KMS-11 (cell line): Measurements from ENCODE around the gene METTL3.

Source experiments
- H2AFZ ChIP-seq: fragments of 200-600 bp; sonication (generic); 2 replicates; pipeline ENCODE4 v1.6.1; 2016; ENCODE audit warnings: antibody characterized with exemption, mixed run types, low read depth
- H3K27ac ChIP-seq: fragments of 200-600 bp; sonication (generic); 2 replicates; pipeline ENCODE4 v1.6.1; 2016; ENCODE audit warnings: mild to moderate bottlenecking, mixed run types
- H3K27me3 ChIP-seq: fragments of 200-600 bp; sonication (generic); 2 replicates; pipeline ENCODE4 v1.6.1; 2017; ENCODE audit warnings: mild to moderate bottlenecking, low read depth, mixed run types, moderate library complexity; ENCODE audit not compliant: insufficient read depth
- H3K36me3 ChIP-seq: fragments of 200-600 bp; sonication (generic); 2 replicates; pipeline ENCODE4 v1.6.1; 2017; ENCODE audit warnings: mild to moderate bottlenecking, mixed run types; ENCODE audit not compliant: insufficient read depth
- H3K4me1 ChIP-seq: fragments of 200-600 bp; sonication (generic); 2 replicates; pipeline ENCODE4 v1.6.1; 2016; ENCODE audit warnings: mild to moderate bottlenecking, low read depth, mixed run types; ENCODE audit not compliant: poor library complexity, severe bottlenecking
- H3K4me2 ChIP-seq: fragments of 200-600 bp; sonication (generic); 2 replicates; pipeline ENCODE4 v1.7.0; 2016; ENCODE audit warnings: mild to moderate bottlenecking, mixed run types
- H3K4me3 ChIP-seq: fragments of 200-600 bp; sonication (generic); IDR thresholded peaks from 2 replicates; pipeline ENCODE4 v1.6.1; 2017; ENCODE audit warnings: low read depth, low read length, mixed read lengths; ENCODE audit not compliant: insufficient read depth
- H3K79me2 ChIP-seq: fragments of 200-600 bp; sonication (generic); 2 replicates; pipeline ENCODE4 v1.6.1; 2016; ENCODE audit warnings: low read depth, mixed run types; ENCODE audit not compliant: insufficient read depth
- H3K9ac ChIP-seq: fragments of 200-600 bp; sonication (generic); 2 replicates; pipeline ENCODE4 v1.6.1; 2016; ENCODE audit warnings: mild to moderate bottlenecking, mixed run types
- H4K20me1 ChIP-seq: fragments of 200-600 bp; sonication (generic); 2 replicates; pipeline ENCODE4 v1.6.1; 2016; ENCODE audit warnings: mild to moderate bottlenecking, mixed run types; ENCODE audit not compliant: insufficient read depth
- CTCF ChIP-seq: fragments of 200-600 bp; sonication (generic); conservative IDR thresholded peaks from 2 replicates; pipeline ENCODE4 v1.6.1; 2017; ENCODE audit warnings: low read depth, mild to moderate bottlenecking, antibody characterized with exemption, low read length, moderate library complexity, mixed read lengths

The METTL3 gene

DNA sequence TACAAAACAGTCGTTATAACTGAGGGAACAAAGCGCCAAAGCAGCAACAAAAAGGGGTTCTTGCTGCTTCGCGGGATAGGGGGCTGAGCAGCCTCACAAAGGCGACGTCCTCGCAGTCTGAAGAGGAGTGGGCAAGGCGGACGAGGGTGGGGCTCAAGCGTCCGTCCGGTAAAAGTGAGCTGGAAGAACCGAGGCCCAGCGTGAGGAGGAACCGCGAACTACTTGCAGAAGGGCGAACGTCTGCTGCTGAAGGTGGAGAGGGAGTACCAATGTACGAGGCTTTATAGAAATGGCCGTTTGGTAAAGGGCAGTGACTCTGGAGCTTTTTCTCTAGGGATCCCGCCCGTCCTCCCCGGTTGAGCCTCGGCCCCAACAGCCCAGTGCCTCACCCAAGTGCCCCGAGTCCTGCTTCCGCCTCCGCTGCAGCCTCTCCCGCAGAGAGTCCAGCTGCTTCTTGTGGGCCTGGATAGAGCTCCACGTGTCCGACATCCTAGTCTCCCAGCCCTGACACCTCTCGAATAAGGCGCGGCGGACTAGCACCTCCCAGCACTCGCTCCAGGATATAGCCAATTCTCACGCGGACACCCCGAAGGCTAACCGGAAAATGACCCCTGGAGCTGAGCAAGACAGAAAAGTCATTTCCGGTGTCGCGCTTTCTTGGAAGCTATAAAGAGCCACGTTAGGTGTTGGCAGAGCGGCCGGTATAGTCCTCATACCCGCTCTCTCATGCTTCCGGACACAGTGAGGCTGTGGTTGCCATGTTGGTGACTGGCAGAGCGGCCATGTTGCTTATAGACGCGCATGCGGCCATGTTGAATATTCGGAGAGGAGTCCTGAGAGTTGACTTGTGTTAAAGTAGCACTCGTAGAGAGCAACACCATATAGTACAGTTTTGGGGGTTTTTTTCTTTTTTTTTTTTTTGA lies at the start of gene METTL3:
Gene METTL3, minus strand, starts transcription at position 606 of the 923 bp plus-strand sequence. Its CDS starts 117 bp downstream, at position 489.
- Histone ChIP-seq H3K27ac (peak within 1 kb of the TSS; percentile 72), H3K4me1 (peaks cover 15% of the 10 kb centered on the region), H3K79me2 (peaks cover 46% of the 10 kb centered on the region), H3K4me3 (no peak within 1 kb of the TSS), H4K20me1 (no peaks in the 10 kb centered on the region), H3K27me3 (no peaks in the 10 kb centered on the region), H3K36me3 (no peaks in the 10 kb centered on the region), H3K9ac (peak within 1 kb of the TSS; percentile 88), H3K4me2 (peak within 1 kb of the TSS; percentile 95), H2AFZ (peak within 1 kb of the TSS; percentile 67)
- no peak for TF ChIP-seq CTCF

GRCh38 chr14:21558703-21559170 lies 47.6 kb upstream of the METTL3 start:
- Histone ChIP-seq H3K4me1 (peaks cover 34% of the 10 kb centered on the region), H3K4me3 (no peak overlapping the region), H3K27ac (no peak overlapping the region), H3K4me2 (no peak overlapping the region), H3K79me2 (no peaks in the 10 kb centered on the region), H2AFZ (no peak overlapping the region), H3K9ac (no peak overlapping the region), H3K27me3 (no peaks in the 10 kb centered on the region), H3K36me3 (no peaks in the 10 kb centered on the region), H4K20me1 (no peaks in the 10 kb centered on the region)
- TF ChIP-seq CTCF: no peak

DNA sequence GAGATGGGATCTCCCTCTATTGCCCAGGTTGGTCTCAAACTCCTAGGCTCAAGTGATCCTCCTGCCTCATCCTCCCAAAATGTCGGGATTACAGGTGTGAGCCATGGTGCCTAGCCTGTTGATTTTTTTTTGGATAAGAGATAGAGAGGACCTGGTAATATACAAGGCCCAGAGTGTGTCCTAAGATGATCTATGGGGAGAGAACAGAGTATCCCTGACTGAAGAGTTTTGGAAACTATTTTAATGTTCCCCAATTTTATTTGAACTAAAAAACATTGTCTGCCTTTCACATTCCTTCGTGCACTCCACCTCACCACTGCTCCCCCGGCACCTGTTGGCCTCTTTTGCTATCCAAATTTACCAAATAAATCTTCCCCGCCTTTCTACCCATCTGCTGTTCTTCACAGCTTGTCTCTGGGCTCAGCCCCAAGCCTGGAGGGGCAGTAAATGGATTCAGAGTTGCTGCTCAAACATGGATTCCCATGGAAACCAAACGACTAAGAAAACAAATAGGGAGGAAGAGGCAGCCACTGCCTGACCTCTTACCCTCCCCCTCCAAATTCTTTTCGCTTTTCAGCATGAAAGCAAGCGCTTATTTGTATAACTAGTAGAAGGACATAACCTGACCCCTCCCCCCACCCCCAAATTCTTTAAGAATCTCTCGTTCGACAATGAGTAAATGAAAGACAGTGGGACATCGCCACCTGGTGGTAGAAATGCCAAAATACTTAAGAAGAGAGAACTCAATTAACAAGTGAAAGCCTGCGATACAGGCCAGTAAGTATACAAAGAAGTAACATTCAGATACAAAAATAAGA lies 46.2 kb upstream of the METTL3 start:
- Histone ChIP-seq H3K36me3 (no peaks in the 10 kb centered on the region), H4K20me1 (no peaks in the 10 kb centered on the region), H3K27me3 (no peaks in the 10 kb centered on the region), H2AFZ (peak overlapping the region; percentile 62), H3K79me2 (no peaks in the 10 kb centered on the region), H3K27ac (no peak overlapping the region), H3K4me2 (peak overlapping the region; percentile 37), H3K4me1 (peaks cover 34% of the 10 kb centered on the region), H3K4me3 (no peak overlapping the region), H3K9ac (no peak overlapping the region)
- TF ChIP-seq CTCF: peak; percentile 80

- Histone ChIP-seq H4K20me1 (no peaks in the 10 kb centered on the region), H3K4me3 (no peak overlapping the region), H3K9ac (no peak overlapping the region), H3K4me1 (peaks cover 26% of the 10 kb centered on the region), H3K27me3 (no peaks in the 10 kb centered on the region), H3K4me2 (no peak overlapping the region), H3K79me2 (no peaks in the 10 kb centered on the region), H3K27ac (no peak overlapping the region), H2AFZ (peak overlapping the region; percentile 62; the same call in 1 of the 2 replicates), H3K36me3 (no peaks in the 10 kb centered on the region)
- TF ChIP-seq CTCF: no peak
These were observed 45.4 kb upstream of the METTL3 start for GRCh38 chr14:21556378-21557083.
